Hepatic stellate cell (primary cell): ENCODE results near the gene APBB2.

Source experiments
- DNase-seq: peaks from one replicate; pipeline ENCODE4 v3.0.0; 2011; ENCODE audit warnings: low spot score

APBB2 gene

DNA sequence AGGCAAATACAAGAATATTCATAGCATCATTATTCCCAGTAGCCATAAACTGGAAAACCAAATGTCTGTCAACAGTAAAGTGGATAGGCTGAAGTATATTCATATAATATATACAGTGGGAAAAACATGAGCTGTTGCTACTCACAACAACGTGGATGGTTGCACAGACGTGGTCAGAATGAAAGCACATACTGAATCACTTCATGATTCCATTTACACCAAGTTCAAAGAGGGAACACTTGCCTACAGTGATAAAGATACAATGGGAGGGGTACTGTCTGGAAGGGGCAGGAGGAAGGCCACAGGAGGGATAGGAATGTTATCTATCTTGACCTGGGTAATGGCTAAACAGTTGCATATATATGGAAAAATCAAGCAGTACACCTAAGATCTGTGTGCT is 25.3 kb downstream of the APBB2 start:
- DNase-seq, result no peak

DNA sequence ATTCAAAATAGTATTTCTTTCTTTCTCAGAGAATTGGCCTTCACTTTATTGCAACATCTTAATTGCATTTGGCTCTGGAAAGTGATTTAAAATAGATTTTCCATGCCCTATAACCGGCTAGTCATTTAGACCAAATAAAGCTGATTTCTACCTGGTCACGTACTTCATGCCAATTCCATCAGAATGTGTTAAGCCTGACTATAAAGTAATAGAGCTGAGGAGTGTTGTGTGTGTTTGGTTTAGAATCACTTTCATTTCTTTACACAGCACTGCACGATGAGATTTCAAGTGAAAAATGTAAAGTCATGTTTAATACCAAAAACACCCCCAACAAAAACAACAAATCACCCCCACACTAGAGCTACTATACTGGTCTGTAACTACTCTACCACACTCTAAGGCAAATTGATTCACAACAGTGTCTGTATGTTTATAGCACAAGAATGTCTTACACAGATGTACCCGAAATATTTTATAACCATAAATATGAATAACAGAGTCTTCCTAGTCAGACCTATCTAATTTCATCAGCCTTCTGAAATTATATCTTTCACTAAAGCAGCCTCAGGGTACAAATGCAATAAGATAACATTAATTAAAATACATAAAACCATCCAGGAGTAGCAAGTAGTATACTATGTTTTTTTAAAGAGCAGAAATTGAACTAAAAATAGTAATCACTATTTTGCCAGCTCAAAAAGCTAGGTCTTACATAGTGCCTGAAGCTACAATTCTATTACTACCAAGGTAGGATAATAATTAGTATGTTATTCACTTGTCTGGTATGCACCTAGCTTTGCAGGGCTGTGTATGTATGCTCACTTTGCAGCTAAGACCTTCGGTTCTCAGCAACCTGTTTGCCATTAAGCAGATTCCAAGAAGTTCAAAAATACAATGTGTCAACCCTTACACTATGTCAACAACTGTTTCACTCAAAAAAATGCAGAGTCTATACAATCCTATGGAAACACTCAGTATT is 28.4 kb downstream of the APBB2 start:
- no peak for DNase-seq

DNA sequence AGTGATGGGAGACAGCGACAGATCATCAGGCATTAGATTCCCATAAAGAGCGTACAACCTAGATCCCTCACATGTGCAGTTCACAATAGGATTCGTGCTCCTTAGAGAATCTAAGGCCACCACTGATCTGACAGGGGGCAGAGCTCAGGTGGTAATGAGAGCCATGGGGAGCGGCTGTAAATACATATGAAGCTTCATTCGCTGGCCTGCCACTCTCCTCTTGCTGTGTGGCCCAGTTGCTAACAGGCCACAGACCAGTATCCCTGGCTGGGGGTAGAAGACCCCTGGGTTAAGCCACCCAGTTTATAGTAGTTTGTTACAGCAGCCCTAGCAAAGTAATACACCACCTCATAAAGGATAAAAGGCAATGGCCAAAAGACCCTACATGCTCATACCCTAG is 30.3 kb downstream of the APBB2 start:
- no peak for DNase-seq

DNA sequence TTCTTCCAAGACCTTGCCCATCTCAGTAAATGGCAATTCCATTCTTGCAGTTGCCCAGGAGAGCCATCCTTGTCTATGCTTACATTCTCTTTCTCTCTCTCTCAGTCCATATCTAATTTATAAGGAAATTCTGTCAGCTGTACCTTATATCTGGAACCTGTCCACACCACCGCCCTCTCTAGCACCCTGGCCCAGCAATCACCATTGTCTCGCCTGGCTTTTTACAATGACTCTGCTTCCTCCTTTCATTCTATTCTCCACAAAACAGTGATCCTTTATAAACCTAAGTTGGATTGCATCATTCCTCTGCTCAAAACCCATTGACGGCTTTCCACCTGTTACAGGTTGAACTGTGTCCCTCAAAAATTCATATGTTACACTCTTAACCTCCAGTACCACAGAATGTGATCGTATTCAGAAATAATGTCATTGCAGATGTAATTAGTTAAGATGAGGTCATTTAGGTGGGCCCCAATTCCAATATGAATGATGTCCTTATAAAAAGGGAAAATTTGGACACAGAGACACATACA is 31.3 kb downstream of the APBB2 start:
- DNase-seq, result no peak

DNA sequence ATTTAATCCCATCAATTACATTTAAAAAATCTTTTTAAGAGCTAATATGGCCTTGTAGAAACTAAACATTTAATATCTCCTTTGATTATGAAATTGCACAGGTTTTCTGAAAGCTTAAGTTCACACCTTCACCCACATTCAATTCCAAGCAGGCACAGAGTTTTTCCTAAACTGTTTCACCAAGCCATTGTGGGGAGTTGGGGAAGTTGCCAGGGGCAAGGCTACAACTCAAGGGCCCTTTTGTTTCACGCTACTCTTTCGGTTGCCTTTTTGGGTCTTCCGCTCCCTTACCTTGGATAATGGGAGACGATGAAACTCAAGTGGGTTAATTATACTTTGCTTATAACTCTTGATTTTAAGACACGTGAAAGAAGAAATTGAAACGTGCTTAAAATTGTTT is 33.3 kb downstream of the APBB2 start:
- no peak for DNase-seq

DNA sequence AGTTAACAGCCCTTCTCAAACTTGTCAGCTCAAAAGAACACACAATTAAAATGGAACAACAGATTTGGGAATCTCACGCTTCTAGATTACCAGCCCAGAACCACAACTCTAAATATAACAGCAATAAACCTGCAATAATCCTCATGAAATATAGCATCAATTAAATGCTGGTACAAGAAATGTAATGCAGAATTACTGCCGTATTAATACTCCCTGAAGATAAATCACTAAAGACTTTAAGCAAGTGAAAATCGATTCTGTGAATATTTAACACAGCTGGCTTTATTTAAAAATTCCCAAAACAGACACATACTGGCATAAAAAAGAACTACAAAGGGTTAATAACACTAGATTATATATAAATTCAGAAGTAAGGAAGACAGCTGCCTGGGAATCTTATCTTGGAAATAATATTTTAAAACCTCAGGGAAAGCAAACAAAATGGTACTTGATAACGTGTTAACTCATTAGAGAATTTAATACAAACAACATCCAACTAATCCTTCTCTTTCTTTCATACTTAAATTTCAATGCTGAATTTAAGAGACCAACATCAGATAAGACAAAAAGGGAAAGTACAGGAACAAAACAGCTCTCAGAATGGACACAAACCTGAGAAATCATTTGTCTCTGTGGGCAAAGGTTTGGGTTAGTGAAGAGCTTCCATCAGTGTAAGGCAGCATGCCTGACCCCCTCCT is 34.7 kb downstream of the APBB2 start:
- DNase-seq, result no peak

DNA sequence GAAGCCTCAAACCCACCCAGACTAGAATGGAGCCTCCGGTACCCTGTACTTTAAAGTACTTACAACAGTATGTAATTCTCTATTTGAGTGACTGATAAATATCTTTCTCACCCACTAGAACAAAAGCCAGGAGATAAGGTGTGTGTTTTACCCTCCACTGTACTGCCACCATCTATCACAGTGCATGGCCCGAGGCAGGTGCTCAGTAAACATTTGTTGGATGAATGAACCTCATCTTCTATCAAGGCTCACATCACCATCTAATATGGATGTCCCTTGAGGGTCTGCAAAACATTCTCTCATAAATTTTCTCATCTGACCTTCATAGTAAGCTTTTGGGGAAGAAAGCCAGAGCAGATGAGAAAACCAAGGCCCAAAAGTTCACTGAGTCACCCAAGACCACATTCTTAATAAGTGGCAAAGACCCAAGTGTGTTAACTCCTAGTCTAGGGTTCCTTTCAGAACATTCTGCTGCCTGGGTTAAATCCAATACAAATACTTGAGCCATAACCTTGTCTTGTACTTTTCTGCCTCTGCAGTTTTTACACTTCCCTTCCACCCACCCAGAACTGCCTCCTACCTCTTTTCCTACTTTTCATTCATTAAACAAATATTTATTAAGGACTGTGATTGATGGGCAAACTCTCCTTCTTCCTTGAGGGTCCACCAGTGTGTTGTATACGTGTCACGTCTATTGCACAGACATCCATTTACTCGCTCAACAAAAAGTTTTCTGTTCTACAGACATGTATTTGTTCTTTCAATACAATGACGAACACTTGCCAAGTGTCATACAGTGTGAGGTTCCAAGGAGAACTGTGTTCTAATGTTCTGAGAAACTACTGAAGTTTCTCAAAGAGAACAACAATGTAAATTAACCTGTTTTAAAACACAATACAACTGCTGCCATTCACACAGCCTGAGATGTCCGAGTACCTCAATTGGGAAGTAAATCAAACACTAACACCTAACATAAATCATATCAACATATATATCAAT is 35.7 kb downstream of the APBB2 start:
- DNase-seq, result peak; percentile 63

DNA sequence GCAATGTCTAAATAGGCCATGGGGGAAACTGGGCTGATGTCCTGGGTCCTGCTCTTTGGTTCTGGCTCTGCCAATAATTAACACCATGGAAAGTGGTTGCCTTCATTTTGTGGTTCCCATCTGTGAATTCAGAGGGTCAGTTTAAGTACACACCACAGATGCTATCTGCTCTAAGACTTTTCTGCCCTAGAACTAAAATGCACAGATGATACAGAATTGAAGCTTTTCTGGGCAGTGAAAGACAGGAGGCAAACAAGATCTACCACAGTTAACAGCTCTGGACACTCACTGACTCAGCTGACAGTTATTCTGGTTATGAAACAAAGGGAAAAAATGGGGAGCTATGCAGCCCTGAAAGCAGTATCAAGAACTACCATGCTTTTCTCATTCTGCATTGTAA is 37.3 kb downstream of the APBB2 start:
- peak; percentile 44 for DNase-seq

DNA sequence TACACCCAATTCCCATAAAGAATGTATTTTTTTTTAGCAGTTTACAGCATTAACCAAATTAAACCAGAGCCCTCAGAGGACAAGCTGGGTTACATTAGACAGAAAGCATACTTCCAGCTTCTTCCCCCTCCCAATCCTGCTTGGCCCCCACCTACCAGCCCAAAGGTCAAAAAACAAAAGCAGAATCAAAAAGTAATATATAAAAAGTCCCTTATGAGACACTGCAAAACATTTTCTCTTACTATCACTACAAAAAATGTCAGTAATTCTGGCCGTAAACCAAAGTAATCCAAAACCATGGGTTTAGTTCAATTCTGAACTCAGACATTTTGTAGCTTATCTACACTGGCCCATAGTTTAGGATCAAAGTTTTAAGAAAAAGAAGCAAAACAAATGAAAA is 38.0 kb downstream of the APBB2 start:
- DNase-seq, result no peak

DNA sequence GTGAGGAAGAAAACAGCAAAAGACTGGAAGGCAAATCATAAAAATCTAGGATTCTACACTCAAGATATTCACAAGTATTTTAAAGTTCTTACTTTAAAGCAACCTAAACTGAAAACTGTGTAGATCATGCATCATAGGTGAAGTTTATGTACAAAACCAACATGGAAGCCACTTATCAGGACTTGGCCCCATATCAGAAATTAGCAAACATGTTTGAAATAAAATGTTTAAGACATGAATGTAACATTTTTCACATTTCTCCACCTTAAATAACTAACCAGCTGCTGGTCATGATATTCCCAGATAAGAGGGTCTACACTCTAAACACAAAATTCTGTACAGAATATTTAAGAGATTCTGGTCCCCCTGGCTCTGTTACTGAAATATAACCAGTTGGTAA is 38.5 kb downstream of the APBB2 start:
- no peak for DNase-seq

DNA sequence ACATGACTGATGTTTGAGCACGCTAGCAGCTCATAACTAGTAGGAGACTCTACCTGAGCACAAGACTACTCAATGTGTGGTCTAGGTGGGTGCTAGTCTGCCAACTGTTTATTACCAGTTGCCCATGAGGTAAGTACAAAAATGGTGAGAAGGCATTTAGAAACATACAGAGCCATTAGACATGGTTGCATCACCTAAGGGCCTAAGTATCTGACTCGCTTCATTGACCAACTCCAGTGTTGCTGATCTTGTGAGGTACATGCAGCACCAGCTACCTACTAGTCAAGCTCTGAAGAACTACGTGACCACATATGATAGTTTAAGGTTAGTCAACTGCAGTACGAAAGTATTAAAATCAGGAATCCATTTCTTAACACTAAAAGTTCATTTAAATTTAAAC is 39.9 kb downstream of the APBB2 start:
- DNase-seq, result no peak

DNA sequence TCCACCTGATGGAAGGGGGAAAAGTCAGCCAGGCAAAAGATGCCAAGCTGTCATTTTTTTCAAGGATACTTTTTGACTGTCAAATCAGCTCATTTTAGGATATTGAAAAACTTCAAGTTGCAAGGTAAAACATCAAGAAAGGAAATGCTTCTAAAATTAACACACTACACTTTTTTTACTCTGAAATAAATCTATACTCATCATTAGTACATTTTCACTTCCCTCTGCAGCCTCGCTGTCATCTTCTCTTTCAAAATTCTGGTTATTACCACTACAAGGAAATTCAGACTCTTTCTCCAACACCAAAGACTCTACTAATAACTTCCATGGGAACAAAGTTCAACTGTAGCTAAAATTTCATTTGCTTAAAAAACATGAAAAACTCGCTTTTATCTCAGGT is 41.6 kb downstream of the APBB2 start:
- no peak for DNase-seq

DNA sequence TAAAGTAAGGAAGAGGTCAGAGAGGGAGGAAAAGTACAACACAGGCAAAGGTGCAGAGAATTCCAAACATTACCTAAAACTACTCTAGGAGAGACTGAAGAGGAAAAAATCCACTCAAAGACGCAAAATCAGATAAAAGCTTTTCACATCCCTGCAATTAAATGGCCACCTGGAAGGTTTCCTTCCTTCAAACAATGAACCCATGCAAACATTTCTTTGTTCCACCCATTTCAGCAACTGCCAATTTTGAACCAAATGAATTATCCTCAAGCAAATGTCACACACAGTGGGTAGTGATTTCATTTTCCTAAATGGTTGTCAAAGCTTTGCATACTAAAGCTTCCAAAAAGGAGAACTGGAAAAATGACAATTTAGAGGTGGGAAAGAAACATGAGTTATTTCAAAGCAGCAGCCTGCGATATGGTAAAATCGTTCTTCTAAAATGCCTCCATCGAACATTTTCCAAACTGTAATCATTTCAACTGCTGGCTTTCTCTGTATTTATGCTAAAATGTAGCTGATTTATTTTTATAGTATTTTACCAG is 45.0 kb downstream of the APBB2 start:
- DNase-seq, result no peak

DNA sequence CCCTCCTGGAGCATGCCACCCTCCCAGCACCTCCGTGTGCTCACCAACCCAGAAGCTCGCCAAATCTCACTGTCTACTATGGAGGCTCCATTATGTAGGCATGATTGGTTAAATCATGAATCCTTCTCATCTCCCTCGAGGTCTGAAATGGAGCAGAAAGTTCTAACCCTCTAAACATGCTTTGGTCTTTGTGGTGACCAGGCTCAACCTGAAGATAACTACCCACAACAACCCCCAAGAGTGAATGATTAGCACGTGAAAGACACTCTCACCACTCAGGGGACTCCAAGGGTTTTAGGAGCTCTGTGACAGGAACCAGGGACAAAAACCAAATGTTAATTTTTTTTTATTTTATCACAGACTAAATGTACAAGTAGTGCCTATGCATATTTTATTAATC is 47.2 kb downstream of the APBB2 start:
- DNase-seq, result no peak

DNA sequence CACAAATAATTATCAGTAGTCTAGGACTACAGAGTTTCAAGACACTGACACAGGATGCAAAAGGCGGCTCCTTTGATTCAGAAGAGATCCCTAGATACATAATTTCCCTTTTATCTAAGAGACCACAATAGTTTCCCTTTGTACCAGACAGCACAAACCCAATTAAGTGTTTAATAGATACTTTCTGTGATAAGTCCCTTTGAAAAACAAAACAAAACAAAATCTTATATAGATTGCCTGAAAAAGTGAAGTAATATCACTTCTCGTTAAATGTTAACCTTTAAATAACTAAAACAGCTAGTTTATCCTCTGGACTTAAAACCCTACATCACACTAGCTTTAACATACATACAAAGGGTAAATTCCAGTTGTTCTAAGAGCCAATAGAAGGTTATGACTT is 49.9 kb downstream of the APBB2 start:
- DNase-seq, result no peak

DNA sequence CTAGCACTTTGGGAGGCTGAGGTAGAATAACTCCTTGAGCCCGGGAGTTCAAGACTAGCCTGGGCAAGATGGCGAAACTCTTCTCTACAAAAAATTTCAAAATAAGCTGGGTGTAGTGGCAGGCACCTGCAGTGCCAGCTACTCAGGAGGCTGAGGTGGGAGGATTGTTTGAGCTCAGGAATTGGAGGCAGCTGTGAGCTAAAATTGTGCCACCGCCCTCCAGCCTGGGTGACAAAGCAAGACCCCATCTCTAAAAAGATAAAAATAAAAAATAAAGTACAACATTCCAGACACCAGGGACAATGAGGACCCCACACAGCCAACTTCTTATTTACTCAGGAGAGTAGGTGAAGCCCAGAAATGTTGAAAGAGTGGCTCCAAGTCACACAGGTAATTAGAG is 53.0 kb downstream of the APBB2 start:
- no peak for DNase-seq

DNA sequence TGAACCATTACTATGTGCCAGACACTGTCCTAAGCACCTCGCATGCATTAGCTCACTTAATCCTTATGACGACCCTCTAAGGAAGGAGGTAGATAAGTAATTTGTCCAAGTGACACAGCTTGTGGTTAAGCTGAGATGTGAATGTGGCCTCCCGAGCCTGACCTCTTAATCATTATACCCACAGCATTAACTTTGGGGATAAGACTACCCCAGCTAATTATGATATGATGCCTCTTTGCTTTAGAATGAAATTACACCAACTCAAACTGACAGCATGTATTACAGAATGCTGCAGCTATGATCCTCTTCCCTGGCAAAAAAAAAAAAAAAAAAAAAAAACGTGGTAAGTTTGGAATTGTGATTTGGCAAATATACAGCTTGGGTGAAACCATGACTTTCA is 53.5 kb downstream of the APBB2 start:
- no peak for DNase-seq

DNA sequence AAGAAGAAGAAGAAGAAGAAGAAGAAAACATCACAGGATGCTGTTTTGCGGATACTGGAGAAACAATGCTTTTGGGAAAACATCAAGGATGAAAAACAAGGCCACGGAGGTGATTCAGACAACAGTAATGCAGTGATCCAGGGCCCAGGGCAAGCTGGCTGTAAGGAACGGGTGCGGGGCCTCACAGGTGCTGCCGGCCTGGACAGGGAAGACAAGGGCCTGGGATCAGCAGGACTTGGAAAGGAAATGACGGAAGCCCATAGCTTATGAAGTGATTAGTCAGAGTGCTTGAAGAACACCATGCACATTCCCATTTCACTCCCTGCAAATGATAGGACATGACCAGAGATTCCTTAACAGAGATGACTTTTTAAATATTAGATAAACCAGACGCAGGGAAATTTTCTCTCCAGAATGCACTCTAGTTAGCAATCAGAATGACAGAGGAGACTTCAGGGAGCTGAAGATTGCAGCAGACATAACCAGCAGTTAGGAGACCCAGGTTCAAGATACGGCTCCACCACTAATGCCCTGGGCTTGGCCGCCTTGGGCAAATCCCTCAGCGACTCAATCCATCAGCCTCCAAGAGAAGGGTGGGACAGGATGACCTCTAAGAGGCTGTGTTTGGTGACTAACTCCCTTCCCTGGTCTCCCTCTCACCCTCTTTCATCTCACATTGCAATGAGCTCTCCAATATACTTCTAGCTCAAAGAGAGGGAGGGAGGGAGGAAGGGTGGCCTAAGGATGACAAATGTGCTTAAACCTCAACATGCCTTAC is 54.1 kb downstream of the APBB2 start:
- peak; percentile 53 for DNase-seq

DNA sequence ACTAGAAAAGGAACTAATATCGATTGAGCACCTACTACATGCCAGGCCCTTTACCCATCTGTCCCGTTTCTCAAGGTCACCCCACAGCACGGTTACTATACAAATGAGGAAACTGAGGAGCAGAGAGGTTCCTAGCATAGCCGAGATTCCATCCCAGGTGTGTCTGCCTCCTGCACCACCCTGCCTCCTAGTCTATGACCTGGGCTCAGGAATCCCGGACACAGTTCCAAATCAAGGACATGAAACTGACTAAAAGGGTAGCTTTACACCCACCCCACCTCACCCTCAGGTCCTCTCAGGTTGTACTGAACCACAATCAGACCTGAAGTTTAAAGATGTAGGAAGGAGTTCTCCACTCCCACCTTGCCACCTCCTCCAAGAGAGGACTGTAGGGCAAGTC is 55.6 kb downstream of the APBB2 start:
- DNase-seq, result no peak

DNA sequence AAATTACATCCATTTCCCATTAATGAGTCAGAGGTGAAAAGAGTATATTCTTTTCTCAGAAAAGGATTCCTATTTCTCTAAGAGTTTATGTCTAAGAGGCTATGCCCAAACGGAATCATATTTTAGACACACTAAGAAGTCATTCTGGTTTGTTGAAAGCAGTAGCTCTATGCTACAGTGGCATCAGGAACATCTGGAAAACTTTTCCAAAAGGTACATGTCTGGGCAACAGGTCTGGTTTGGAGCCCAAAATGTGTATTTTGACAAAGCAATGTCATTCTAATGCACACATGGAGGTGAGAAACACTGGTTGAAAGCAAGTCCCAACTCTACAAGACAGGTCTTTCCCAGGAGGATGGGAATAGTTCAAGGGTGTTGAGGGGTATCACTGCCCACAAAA is 56.1 kb downstream of the APBB2 start:
- DNase-seq, result no peak

DNA sequence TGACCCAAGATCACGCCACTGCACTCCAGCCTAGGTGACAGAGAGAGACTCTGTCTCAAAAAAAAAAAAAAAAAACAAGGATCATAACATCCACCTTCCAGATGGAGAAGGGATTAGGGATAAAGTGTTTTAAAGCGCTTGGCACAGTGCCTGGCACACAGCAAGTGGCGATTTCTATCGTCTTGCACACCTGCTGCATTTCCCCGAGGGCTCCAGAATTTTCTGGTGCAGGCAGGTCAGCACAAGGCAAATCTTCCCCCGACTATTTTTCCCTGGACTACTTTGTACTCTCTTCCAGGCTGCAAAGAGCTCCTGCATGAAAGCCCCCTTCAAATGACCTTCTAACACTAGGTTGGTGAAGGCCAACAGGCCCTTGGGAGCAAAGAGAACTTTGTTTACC is 57.3 kb downstream of the APBB2 start:
- no peak for DNase-seq
